ENCODE measurements around the gene WNT5B.
A peak's percentile ranks its signal among the peaks of the same experiment; 100 is the strongest.

WNT5B gene

DNA sequence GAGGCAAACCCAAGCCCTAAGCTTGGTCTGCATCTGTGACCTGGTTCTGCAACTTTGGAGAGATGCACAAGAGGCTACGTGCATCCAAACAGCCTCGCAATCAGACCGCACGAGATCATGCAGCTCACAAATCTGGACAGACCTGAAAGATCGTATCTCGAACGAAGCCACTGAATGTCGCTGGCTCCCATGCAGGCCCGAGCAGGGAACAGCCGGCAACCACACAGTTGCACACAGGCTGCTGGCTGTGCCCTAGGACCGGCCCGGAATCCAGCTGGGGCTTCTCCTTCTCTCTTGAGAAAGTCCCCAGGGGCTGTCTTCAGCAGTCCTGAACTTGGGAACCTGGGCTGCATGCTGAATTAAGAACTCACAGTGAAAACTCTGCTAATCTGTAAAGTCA lies 27.9 kb downstream of the WNT5B start:
- DNase-seq: no peak

DNA sequence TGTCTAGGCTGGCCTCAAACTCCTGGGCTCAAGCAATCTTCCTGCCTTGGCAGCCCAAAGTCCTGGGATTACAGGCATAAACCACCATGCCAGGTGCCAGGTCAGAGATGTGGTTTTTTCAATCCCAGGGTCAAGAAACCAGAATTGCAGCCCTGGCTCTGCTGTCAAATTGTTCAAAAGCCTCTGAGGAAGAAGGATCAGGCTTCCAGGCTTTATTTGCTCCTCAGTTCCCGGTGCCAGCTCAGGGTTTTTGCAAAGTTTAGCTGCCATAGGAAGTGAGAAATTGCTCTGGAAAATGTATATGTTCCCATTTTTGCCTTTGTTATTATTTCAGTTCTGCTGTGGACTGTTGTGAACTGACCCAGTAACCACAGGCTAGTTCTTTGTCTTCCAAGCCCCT lies 28.7 kb downstream of the WNT5B start:
- no peak for DNase-seq

DNA sequence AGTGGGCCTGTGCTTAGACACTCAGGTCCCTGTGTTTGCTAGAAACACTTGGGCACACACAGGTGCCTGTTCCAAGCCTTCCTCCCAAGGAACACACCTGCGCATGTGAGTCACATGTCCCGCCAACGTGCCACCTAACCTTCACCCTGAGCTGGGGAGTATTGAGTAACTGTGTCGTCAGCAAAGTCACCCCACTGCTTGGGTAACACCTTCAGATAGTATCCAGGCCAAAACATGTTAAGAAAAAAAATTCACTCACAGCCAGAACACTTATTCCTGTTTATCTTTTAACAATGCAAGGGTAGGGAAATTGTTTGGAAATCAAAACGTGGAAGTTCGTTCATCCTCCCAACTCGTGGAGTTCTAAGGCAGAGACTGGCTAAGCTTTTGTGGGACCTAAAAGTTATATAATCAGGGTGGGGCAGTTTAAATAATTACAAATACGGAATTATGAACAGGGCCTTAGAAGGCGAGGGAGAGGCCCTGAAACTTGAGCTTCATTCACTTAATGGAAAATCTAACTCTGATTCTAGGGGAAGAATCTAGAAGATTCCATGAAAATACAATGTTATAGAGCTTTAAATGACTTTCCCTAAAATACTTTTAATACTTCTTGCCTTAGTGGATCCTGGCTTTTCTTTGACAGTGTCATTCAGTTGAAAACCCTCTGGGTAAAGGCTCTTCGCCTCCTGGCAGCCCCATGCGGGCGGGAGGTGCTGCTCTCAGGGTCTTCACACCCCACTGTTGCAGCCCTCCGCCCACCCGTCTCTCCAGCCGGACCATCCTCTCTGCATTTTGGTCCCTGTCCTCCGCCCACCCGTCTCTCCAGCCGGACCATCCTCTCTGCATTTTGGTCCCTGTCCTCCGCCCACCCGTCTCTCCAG lies 31.5 kb downstream of the WNT5B start:
- DNase-seq: no peak

DNA sequence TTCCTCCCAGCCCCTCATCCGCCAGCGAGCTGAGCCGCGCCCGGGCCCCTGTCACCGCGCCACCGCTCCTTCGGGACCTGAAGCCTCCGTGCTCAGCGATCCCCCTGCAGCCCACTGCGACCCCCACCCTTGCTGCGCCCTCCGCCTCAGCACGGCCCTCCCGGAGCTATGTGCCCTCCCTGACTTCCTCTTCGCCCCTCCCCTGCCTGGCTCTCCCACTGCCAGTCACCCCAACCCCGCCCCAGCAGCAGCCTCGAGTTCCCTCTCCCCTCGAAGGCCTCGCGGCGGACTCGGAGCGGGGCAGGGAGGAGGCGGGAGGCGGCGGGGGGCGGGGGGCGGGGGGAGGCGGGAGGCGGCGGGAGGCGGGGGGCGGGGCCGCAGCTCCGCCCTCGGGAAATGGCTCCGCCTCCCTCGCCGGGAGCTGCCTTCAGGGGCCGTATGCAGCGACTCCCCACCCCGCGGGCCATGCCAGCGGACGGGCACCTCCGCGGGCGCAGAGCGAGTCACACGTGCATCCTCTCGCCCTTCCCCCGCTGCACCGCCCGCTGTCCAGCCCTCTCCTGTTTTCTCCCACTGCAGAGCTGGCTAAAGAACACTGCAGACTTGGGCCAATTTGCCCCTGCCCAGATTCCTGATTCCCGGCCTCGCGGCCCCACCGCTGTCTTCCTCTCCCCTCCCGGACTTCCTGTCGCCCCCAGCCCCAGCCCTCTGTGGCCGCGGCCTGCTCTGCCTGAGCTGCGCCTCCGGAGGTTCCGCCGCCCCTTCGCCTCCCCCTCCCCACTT lies 32.7 kb downstream of the WNT5B start:
- peak; percentile 90 for DNase-seq

DNA sequence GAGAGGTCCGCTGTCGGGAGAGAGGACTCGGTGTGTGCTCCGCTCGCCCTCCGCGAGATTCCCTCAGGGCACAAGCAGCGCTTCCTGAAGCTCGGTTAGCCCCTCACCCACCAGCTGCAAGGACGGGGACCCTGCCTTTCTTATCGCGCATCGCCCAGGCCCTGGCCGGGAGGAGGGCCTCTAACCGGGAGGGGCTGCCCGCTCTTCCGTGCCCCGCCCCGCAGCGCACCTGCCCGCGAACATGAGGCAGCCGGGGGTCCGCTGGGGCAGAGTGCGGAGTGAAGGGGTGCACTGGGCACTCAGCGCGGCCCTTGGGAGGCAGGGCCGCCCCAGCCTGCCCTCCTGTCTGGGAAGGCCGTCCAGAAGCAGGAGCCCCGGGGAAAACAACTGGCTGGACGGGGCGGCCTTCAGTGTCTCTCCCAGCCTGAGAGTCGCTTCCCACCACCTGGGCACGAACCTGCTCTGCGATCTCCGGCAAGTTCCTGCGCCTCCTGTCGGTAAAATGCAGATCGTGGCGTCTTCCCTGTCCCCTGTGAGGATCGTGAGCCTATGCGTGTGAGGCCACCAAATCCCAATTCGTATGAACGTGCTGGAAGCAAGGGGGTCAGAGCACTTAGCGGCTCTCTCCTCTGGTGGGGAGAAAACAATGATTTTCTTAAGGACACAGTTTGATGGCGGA lies 33.9 kb downstream of the WNT5B start:
- no peak for DNase-seq

DNA sequence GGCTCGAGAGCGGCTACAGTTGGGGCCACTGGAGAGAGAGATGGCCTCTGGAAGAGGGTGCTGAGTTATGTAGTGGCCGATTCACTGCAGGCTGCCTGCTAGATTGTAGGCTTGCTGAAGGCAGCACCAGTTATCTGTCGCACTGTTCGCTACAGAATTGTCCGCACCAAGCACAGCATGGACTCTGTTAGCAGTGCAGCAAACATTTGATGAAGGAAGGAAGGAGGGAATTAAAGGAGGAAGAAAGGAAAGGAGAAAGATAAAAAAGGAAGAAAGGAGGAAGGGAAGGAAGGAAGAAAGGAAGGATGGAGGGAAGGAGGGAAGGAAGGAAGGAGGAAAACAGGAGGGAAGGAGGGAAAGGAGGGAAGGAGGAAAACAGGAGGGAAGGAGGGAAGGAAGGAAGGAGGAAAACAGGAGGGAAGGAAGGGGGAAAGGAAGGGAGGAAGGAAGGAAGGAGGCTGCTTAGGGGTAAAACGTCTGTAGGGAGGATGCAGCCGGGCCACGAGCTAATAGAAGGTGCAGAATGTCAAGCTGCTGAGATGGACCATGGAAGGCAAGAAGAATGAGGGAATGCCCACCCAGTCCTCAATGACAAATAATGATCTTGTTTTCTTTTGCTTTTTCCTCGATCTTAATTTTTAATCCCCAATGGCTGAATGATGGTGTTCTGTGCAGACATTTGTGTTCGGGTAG lies 34.6 kb downstream of the WNT5B start:
- no peak for DNase-seq

DNA sequence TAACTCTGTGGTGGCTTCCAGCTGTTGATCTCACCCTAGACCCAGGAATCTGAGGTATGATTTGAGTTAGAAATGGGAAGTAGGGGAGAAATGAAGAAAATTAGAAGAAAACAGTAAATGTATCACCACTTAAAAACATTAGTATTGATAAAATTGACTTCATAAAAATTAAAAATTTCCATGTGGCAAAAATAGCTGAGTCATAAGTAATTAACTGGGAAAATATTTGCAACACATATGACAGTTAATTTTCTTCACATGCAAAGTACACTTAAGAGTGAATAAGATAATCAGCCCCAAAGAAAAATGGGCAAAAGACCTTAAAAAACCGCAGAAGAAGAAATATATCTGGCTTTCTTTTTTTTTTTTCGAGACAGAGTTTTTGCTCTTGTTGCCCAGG lies 36.3 kb downstream of the WNT5B start:
- no peak for DNase-seq

DNA sequence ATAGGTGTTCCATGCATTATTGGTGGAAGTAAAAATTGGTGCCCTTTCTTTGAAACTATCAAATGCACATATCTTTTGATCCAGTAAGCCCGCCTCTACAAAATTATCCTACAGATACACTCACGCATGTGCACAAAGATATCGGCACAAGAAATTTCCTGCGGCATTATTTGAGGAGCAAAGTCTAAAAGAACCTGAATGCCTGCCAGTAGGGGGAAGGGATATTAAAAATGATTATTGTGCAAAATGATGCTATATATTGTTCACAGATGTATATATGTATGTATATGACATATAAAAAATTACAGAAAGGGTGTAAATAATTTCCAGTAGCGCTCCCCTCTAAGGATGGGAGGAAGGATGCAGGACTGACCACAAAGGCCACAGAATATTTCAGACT lies 37.2 kb downstream of the WNT5B start:
- DNase-seq: no peak

DNA sequence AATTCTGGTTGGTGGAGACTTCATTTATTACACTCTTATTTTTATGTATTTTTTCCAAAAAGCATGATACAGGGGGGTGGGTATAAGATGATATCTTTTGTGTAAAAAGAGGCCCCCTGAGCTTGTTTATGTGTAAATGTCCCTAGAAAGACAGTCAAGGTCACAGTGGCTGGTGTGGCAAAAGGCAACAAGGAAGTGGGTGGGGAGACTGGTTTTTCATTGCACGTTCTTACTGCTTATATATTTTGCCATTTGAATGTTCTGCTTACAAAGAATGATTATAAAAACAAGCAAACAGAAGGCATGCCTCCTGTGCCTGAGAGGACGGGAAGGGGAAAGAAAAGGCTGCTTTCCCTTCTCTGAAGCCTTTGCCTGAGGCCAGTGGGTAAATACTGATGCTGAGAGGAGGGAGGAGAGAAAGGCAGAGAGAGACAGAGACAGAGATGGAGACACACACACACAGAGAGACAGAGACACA lies 37.7 kb downstream of the WNT5B start:
- no peak for DNase-seq

DNA sequence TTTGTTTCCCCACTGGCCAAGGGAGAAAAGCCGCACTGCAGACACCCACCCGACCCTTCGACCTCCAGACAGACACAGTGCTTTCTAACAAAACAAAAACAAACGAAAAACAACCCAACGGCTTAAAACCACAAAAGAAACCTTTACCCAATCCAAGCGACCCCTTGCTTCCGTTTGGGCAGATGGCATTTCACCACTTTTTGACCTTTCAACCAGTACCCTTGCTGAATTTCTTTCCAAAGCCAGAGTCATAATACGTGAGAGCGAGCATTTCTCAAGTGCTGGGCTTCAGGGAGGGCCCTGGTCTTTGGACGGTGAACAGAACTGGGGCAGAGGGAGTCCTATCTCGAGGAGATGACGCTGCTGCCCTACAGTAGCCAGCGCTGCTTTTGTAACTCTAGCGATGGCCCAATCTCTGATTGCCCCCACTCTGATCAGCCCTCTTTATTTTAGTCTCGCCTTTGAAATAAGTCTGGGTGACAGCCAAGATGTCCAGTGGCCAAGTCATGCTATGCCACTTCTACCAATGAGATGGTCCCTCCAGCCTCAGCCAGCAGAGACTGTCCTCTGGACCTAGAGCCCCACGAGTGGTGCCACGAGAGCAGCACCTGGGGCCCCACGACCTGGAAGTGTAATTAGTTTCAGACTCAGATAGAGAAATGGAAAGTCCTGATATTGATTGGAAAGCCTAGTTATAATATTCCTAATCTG lies 40.0 kb downstream of the WNT5B start:
- no peak for DNase-seq

DNA sequence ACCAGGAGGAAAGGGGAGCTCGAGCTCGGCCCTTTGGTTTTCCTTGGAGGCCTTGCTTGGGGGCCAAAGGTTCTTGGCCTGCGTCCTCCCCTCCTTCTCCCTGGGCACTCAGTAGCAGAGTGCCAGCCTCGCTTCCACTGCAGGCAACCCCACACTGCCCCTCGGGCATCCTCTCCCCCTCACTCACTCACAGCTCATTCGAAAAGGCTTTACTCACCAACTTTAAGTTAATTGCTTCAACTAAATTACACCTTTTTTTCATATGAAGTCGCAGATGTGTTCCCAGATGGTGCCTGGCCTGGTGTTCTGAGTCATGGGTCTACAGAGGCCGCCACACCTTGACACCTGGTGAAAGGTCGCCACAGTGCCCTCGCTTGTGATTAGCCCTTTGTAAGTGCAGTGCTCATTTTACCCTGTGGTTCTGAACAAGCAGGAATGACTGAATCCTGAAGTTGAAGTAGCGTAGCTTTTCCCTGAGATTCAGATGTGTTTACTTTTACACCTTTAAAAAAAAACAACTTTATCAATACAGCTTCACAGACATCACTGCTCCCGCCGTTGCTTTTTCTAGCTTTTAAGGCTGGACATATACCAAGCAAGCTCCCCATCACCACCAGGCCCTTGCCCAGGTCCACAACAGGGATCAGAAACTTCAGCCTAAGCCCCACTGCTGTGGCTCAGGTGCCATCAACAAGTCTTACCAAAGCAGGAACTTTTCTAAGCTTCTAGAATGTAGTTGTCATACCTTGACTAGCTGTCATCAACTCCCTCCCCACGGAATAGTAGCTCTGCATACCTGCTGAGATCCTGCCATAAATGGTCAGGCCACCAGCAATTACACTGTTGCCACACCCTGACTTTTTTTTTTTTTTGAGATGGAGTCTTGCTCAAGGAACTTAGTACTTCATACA lies 41.6 kb downstream of the WNT5B start:
- DNase-seq: no peak

DNA sequence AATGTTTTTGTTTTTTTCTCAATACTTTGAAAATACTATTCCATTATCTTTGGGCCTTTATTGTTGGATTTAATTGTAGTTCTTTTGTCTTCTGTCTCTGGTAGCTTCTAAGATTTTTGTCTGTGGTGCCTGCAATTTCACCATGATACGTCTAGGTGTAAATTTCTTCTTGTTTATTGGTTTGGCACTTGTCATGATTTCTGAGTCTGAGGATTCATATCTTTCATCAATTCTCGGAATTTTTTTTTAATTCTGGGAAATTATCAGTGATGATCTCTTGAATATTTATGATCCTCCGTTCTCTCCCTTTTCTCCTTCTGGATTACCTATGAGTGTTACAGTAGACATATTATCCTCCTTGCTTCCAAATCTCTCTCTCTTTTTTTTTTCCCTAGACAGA lies 47.0 kb downstream of the WNT5B start:
- DNase-seq: no peak

DNA sequence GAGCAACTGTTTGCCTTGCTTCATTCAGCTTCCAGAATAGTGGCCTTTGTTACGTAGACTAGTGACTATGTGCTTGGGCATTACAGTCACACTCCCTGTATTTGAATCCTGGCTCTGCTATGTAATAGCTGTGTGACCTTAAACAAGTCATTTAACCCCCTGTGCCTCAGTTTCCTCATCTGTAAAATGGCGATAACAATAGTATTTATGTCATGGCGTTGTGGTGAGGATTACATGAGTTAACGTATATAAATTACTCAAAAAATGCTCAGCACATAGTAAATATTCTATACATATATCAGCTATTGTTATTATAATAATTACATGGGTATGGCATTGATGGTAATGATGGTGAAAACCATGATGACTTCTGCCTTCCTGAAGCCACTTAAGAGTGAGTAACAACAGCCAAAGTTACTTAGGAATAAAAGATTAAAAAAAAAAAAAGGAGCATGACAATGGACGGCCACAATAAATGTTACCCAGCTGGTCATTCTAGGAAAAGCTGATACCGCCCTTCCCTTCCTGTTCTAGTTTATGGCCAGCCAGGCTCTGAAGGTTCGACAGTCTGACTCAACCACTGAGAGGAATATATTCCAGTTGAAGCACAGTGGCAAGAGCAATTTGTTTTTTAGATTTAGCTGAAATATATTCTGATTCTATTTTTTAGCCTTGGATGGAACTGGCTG lies 51.9 kb downstream of the WNT5B start:
- no peak for DNase-seq

DNA sequence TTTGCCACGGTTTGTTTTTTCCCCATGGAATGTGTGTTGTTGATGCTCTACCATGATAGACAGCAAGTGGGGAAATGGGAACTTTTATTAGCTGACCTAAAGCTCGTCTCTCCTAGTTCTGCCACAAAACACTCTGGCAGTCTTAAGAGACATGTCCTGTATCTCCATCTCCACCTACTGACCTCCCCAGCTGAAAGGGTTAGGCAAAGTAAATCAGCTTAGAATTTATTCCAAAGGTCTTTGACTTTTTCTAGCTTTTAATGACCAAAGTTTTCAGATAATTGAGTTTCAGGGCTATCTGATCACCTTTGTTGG lies 52.4 kb downstream of the WNT5B start:
- DNase-seq: no peak

DNA sequence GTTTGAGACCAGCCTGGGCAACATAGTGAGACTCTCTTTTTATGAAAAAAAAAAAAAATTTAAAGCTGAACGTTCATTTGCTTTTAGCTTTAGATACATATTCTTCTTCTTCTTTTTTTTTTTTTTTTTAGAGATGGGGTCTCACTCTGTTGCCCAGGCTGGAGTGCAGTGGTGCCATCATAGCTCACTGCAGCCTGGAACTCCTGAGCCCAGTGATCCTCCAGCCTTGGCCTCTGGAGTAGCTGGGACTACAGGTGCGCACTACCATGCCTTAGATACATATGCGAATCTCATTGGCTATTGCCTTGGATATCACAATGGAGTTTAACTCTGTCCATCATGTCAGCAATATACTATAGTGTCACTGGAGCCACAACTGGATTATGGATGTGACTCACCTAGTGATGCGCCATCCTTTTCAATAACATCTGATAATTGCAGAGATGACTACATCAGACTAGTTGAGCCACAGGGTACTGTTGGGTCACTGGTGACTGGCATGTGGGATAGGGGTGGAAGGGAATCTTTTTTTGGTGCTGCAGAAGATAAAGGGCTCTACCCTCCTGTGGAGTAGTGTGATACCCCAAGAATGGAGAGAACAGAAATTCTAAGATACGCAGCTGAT lies 59.2 kb downstream of the WNT5B start:
- no peak for DNase-seq

DNA sequence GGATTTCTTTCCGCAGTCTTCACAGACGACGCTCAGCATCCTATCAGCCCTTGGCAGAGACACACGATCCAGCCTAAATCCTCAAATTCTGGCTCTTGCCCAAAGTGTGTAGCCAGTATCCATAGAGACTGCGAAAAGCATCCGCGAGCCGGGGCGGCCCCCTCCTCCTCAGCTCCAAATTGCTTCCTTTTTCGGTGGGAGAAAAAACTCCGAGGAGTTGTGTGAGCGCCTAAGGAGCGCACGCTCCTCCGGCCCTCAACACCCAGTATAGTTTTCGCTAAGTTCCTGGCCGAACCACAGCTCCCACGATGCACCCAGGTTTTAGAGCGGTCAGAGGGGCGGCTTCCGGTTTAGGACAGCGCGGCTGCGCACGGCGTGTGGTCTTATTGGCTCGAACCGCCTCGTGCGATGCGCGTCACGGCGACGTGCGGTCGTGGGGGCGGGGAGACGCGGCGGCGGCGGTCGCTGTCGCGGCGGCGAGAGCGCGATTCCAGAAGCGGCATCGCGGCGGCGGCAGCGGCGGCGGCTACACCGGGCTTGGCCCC lies 61.6 kb downstream of the WNT5B start, which contains the start of gene ADIPOR2:
ADIPOR2 (plus strand) TSS at position 493 of the 545 bp plus-strand sequence. CDS start 63,274 bp downstream, outside the sequence.
- DNase-seq: peak; percentile 93

DNA sequence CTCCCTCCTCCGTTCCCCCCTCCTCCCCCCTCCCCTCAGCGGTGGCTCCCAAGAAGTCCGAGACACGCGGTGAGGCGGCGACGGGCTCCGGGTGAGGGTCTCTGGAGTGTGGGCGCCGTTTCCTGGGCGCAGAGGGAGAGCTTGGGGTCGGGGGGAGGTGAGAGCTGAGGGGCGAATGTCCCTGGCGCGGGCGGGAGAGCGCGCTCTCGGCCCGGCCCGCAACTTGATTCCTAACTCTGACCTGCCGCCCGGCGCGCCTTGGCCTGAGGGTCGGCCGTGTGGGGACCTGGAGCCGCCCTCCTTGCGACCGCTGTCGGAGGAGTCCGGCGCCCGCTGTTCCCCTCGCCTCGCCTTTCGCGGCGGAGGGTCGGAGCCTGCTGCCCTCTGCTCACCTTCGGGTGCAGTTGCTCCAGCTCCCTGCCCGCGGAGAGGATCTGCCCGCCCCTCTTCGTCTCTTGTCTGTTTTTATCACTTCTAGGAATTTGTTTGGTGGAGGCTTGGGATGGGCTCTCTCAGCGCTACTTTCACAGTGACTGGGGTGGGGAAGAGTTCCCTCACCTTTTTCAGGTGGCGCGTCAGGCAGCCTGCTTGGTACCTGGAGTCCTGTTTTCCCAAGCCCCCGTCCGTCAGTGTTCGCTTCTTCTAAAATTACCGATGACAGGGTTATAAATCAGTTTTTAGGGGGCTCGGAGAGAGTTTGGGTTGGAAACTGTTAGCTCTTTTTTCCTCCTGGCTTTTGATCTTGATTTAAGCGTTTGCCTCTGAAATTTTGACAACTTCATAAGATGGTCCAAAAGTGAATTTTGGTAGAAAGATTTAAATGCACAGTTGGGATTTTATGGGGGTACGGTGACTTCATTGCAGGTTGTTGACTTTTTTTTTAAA lies 62.3 kb downstream of the WNT5B start:
- DNase-seq: peak; percentile 33

DNA sequence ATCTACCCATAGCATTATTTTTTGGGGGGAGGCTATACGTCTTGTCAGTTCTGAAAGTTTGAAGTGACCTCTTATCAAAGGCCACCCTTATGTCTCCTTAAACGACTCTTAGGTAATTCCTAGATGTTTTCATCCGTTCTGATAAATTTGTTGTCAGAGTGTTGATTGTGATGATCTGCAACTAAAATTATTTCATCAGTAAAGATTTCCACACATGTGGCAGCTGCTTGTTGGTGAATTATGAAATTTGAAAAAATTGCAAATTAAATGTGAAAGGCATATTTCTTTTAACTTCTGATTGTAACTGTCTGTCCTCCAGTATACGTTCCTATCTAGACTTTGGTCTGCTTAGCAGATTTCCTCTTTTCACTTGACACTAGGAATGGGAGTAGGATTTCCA lies 63.2 kb downstream of the WNT5B start:
- no peak for DNase-seq
